ENCODE results near the gene GSKIP. TPM values are rescaled to one million over a fixed set of nuclear protein-coding genes. Genes with fewer than 3 reads are reported as not detected.
A peak's percentile ranks its signal among the peaks of the same experiment; 100 is the strongest.

GSKIP gene
- total and polyA plus RNA-seq, 8 donors, result 3.4 to 13.8 (median 8.5) TPM

GRCh38 chr14:96383445-96383844, 20.1 kb downstream of the GSKIP start:
- WGBS, 2 donors, result 86 to 93% methylated on average over 2 of the region's 2 CpGs

GRCh38 chr14:96384053-96384452, 20.7 kb downstream of the GSKIP start:
- ATAC-seq, result no peak
- 22 to 38% methylated on average over 1 of the region's 1 CpG for WGBS, 2 donors
- no peak for TF ChIP-seq CTCF (IDR thresholded peaks at IDR 0.05)
- Histone ChIP-seq H3K27ac (no peak overlapping the region), H3K27me3 (no peaks in the 10 kb centered on the region), H3K9me3 (no peaks in the 10 kb centered on the region), H3K36me3 (peaks cover 0 to 17% (median 0%) of the 10 kb centered on the region in 3 donors), H3K4me3 (no peak overlapping the region), H3K4me1 (peaks cover 0 to 4% (median 0%) of the 10 kb centered on the region in 3 donors)
- no peak for FAIRE-seq
- DNase-seq, result no peak
- intact Hi-C loops (cut with DNase I), result no loop called here

More at GRCh38 chr14:96383445-96383844, 20.1 kb downstream of the GSKIP start:
- no peak for TF ChIP-seq CTCF (IDR thresholded peaks at IDR 0.05)
- Histone ChIP-seq H3K4me3 (no peak overlapping the region), H3K27me3 (no peaks in the 10 kb centered on the region), H3K36me3 (peaks cover 0 to 17% (median 0%) of the 10 kb centered on the region in 3 donors), H3K9me3 (no peaks in the 10 kb centered on the region), H3K4me1 (peaks cover 0 to 4% (median 0%) of the 10 kb centered on the region in 3 donors), H3K27ac (no peak overlapping the region)
- DNase-seq (no peak), ATAC-seq (no peak), FAIRE-seq (no peak)
- intact Hi-C loops (cut with DNase I), result no loop called here

GRCh38 chr14:96384740-96385139, 21.4 kb downstream of the GSKIP start:
- 54 to 76% methylated on average over 1 of the region's 1 CpG for WGBS, 2 donors
- H3K27ac ChIP-seq, result no peak overlapping the region

GRCh38 chr14:96385385-96385784, 22.1 kb downstream of the GSKIP start:
- H3K36me3 ChIP-seq, result peaks cover 0 to 17% (median 0%) of the 10 kb centered on the region in 3 donors
- peak in 2 of 4 donors; percentile 41 to 55 for ATAC-seq
- TF ChIP-seq CTCF (IDR thresholded peaks at IDR 0.05), result no peak
- no peak overlapping the region for H3K4me3 ChIP-seq
- no peaks in the 10 kb centered on the region for H3K27me3 ChIP-seq
- intact Hi-C loops (cut with DNase I), result no loop called here
- 64 to 77% methylated on average over 3 of the region's 3 CpGs for WGBS, 2 donors
- no peak for DNase-seq
- H3K27ac ChIP-seq, result no peak overlapping the region
- no peak for FAIRE-seq
- no peaks in the 10 kb centered on the region for H3K9me3 ChIP-seq
- peaks cover 0 to 4% (median 0%) of the 10 kb centered on the region in 3 donors for H3K4me1 ChIP-seq

More at GRCh38 chr14:96384740-96385139, 21.4 kb downstream of the GSKIP start:
- intact Hi-C loops (cut with DNase I), result no loop called here
- Histone ChIP-seq H3K4me1 (peaks cover 0 to 4% (median 0%) of the 10 kb centered on the region in 3 donors), H3K4me3 (no peak overlapping the region), H3K9me3 (no peaks in the 10 kb centered on the region), H3K36me3 (peaks cover 0 to 17% (median 0%) of the 10 kb centered on the region in 3 donors), H3K27me3 (no peaks in the 10 kb centered on the region)
- no peak for DNase-seq
- peak; percentile 93 for FAIRE-seq
- no peak for ATAC-seq
- TF ChIP-seq CTCF (IDR thresholded peaks at IDR 0.05), result no peak

- no peaks in the 10 kb centered on the region for H3K9me3 ChIP-seq
- DNase-seq (no peak), ATAC-seq (no peak), FAIRE-seq (no peak)
- whole genome bisulfite sequencing, 2 donors, result 2 to 3% methylated on average over 13 of the region's 13 CpGs
- H3K27me3 ChIP-seq, result no peaks in the 10 kb centered on the region
- no peaks in the 10 kb centered on the region for H3K36me3 ChIP-seq
- H3K4me3 ChIP-seq, result peak overlapping the region; percentile 43 to 65 (median 52)
- peak overlapping the region in 2 of 4 donors; percentile 17 to 66 for H3K27ac ChIP-seq
- no peak for TF ChIP-seq CTCF (IDR thresholded peaks at IDR 0.05)
- intact Hi-C loops (cut with DNase I), result no loop called here
- H3K4me1 ChIP-seq, result no peaks in the 10 kb centered on the region
Observed at GRCh38 chr14:96390965-96391292, 27.6 kb downstream of the GSKIP start.

All from pancreas (tissue), 10 donors.